ENCODE measurements around the gene EEPD1. TPM values are rescaled to one million over a fixed set of nuclear protein-coding genes. Genes with fewer than 3 reads are reported as not detected.

The EEPD1 gene
- total RNA-seq, 1 donor from 2014 or later, result 9.8 TPM

DNA sequence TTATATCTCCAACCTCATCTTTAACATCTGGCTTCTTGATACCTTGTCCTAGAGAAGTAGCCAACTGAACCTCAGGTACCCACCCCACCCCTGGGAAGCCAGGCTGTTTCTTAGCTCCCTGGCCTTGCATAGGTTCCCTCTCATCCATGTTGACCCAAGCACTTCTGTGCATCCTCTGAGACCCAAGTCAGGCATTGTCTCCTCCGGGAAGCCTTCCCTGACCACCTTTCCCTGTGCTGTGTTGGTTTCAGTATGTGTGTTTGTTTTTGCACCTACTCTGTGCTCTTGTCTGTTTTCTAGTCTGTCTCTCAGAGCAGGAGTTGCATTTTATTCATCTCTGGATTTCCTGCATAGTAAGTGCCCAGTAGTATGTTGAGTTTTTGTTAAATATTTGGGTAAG is 143.2 kb downstream of the EEPD1 start:
- Histone ChIP-seq H3K27me3 (no peaks in the 10 kb centered on the region), H3K36me3 (peaks cover 0 to 12% of the 10 kb centered on the region in 2 donors), H3K4me1 (peaks cover 21% of the 10 kb centered on the region), H3K27ac (no peak overlapping the region), H3K4me3 (no peak overlapping the region), H3K9me3 (no peaks in the 10 kb centered on the region)
- intact Hi-C loops (cut with DNase I), result no loop called here
- no peak for TF ChIP-seq POLR2AphosphoS5 (IDR thresholded peaks at IDR 0.05; ENCODE audit: insufficient read depth in 1 of 2, low read depth in 1 of 2)
- TF ChIP-seq, protein P1, sequence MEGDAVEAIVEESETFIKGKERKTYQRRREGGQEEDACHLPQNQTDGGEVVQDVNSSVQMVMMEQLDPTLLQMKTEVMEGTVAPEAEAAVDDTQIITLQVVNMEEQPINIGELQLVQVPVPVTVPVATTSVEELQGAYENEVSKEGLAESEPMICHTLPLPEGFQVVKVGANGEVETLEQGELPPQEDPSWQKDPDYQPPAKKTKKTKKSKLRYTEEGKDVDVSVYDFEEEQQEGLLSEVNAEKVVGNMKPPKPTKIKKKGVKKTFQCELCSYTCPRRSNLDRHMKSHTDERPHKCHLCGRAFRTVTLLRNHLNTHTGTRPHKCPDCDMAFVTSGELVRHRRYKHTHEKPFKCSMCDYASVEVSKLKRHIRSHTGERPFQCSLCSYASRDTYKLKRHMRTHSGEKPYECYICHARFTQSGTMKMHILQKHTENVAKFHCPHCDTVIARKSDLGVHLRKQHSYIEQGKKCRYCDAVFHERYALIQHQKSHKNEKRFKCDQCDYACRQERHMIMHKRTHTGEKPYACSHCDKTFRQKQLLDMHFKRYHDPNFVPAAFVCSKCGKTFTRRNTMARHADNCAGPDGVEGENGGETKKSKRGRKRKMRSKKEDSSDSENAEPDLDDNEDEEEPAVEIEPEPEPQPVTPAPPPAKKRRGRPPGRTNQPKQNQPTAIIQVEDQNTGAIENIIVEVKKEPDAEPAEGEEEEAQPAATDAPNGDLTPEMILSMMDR (IDR thresholded peaks at IDR 0.05), result no peak
- DNase-seq (ENCODE audit: extremely low spot score in 2 of 2), result no peak

DNA sequence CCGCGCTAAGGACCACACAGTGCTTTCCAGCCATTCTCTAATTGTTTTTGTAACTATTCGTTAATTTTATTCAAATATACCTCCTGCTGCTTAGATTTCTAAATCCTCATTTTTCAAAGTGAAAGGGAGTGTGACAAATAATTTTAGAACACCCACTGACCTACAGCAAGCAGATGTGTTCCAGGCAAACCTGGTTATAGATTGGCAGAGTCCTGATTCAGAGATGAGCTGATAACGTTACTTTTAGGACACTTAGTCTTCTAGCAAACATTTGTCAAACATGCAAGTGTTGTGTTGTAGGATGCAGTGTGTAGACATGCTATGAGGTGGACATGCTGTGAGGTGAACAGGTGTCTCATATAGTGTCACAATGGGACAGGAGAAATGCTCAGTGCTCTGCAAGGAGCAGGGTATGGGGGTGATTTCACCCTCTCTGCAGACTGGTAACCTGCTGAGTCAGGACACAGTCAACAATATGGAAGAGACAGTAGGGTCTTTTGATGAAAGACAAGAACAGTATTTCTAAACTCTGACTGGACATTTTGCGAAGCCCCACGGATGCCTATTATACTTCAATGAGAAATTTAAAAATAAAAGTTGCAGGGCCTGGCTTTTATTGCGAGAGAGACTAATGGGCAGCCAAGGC is 144.4 kb downstream of the EEPD1 start:
- no peak for DNase-seq (ENCODE audit: extremely low spot score in 2 of 2)
- Histone ChIP-seq H3K27ac (no peak overlapping the region), H3K4me3 (no peak overlapping the region), H3K36me3 (peaks cover 0 to 12% of the 10 kb centered on the region in 2 donors), H3K27me3 (no peaks in the 10 kb centered on the region), H3K4me1 (peaks cover 20% of the 10 kb centered on the region), H3K9me3 (no peaks in the 10 kb centered on the region)
- TF ChIP-seq POLR2AphosphoS5 (IDR thresholded peaks at IDR 0.05; ENCODE audit: insufficient read depth in 1 of 2, low read depth in 1 of 2), result no peak
- TF ChIP-seq, protein P1 (IDR thresholded peaks at IDR 0.05), result no peak
- no peak for TF ChIP-seq POLR2A (IDR thresholded peaks at IDR 0.05)
- intact Hi-C loops (cut with DNase I), result no loop called here

DNA sequence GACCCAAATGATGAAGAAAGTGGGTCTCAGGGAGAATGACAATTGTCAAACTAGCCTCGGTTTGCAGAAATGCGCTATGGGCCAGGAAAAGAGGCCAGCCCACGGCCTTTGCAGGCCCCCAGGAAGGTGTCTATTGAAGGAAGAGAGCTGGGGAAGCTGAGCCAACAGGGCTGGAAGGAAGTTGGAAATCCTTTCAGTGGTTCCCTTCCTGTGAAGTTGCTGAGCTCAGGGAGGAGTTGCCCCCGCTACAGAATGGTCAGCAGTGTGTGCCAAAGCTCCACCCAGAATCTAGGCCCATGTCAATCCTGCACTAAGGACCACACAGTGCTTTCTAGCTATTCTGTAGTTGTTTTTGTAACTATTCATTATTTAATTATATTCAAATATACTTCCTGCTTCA is 145.1 kb downstream of the EEPD1 start:
- intact Hi-C loops (cut with DNase I), result no loop called here
- peaks cover 22% of the 10 kb centered on the region for H3K4me1 ChIP-seq
- H3K27ac ChIP-seq, result no peak overlapping the region

DNA sequence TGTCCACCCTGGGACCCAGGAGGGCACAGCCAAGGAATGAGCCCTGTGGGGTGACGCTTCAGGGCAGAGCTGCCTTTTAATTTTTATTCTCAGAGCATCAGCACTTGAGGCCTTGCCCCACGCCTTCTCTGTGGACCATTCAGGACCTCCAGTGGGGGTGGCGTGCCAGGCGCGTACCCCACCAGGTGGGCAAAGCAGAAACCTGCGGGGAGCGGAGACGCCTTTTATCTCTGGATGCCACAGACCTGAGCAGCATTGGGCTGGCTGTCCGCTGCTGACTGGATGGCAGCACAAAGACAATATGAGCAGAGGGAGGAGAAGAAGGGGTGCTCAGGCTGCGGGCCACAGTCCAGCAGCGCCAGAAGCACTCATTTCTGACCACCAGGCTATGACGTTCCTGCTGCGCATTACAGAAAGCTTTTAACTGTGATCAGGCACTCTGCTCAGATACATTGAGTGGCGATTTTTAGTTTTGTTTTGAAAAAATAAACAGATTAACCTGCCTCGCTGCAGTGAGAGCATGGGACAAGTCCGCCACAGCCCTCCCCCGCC is 146.2 kb downstream of the EEPD1 start:
- no peaks in the 10 kb centered on the region for H3K9me3 ChIP-seq
- H3K27me3 ChIP-seq, result no peaks in the 10 kb centered on the region
- H3K4me3 ChIP-seq, result no peak overlapping the region
- peaks cover 34% of the 10 kb centered on the region for H3K4me1 ChIP-seq
- intact Hi-C loops (cut with DNase I), result no loop called here
- DNase-seq (ENCODE audit: extremely low spot score in 2 of 2), result no peak
- TF ChIP-seq POLR2AphosphoS5 (IDR thresholded peaks at IDR 0.05; ENCODE audit: insufficient read depth in 1 of 2, low read depth in 1 of 2), result no peak
- no peak overlapping the region for H3K27ac ChIP-seq
- peaks cover 0 to 12% of the 10 kb centered on the region in 2 donors for H3K36me3 ChIP-seq

More for the DNA sequence above, 145.1 kb downstream of the EEPD1 start:
- TF ChIP-seq POLR2AphosphoS5 (IDR thresholded peaks at IDR 0.05; ENCODE audit: insufficient read depth in 1 of 2, low read depth in 1 of 2), result no peak
- H3K4me3 ChIP-seq, result no peak overlapping the region
- no peaks in the 10 kb centered on the region for H3K27me3 ChIP-seq
- peaks cover 0 to 12% of the 10 kb centered on the region in 2 donors for H3K36me3 ChIP-seq
- DNase-seq (ENCODE audit: extremely low spot score in 2 of 2), result no peak
- H3K9me3 ChIP-seq, result no peaks in the 10 kb centered on the region

DNA sequence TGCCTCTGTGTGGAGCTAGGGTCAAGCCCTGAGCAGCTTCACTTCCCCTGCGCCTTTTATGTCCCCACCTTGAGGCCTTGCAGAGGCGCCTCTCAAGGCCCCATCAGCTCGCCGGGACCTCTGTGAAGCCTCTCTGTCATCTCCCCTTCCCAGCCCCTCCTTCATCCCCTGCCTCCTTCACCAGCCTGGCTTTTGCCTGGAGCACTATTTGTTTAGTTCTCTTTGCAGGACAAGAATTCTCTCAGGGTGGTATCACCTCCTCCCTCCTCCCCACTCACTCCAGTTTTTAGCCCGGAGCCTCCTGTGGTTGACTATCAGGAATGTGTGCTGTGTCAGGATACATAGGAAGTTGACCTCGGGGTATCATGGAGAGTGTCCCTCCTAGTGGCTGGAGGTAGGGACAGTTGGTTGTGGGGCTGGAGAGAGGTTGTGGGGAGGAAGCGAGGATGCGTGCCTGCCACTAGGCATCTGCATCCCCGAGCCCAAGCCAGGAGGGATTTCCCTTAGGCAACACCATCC is 146.8 kb downstream of the EEPD1 start:
- TF ChIP-seq POLR2A (IDR thresholded peaks at IDR 0.05) (no peak), POLR2AphosphoS5 (IDR thresholded peaks at IDR 0.05; ENCODE audit: insufficient read depth in 1 of 2, low read depth in 1 of 2) (no peak)
- TF ChIP-seq, protein P1 (IDR thresholded peaks at IDR 0.05), result no peak
- Histone ChIP-seq H3K4me3 (no peak overlapping the region), H3K27me3 (no peaks in the 10 kb centered on the region), H3K36me3 (peaks cover 0 to 12% of the 10 kb centered on the region in 2 donors), H3K27ac (no peak overlapping the region), H3K4me1 (peaks cover 38% of the 10 kb centered on the region), H3K9me3 (no peaks in the 10 kb centered on the region)
- intact Hi-C loops (cut with DNase I), result no loop called here
- DNase-seq (ENCODE audit: extremely low spot score in 2 of 2), result no peak
